OCI-LY1 (cell line): ENCODE data around the gene CACHD1.

Experiments
- H2AFZ ChIP-seq: fragments of 200-600 bp; sonication (generic), shearing (Covaris generic); 2 replicates; pipeline ENCODE4 v1.6.0; 2014; ENCODE audit warnings: antibody characterized with exemption, mild to moderate bottlenecking, low read length
- H3F3A ChIP-seq: fragments of 200-600 bp; sonication (generic), shearing (Covaris generic); 2 replicates; pipeline ENCODE4 v1.6.0; 2014; ENCODE audit warnings: mild to moderate bottlenecking, antibody characterized with exemption, low read length, moderate library complexity; ENCODE audit not compliant: insufficient read depth
- H3K27ac ChIP-seq: fragments of 200-600 bp; sonication (generic); 2 replicates; pipeline ENCODE4 v1.5.1; 2014; ENCODE audit warnings: low read length, mixed run types, mild to moderate bottlenecking, low read depth; ENCODE audit not compliant: poor library complexity, severe bottlenecking
- H3K27me3 ChIP-seq: fragments of 200-600 bp; sonication (generic); 2 replicates; pipeline ENCODE4 v1.6.0; 2014; ENCODE audit warnings: antibody characterized with exemption, mild to moderate bottlenecking, low read length, moderate library complexity; ENCODE audit not compliant: insufficient read depth
- H3K36me3 ChIP-seq: fragments of 200-600 bp; sonication (generic); 2 replicates; pipeline ENCODE4 v1.6.1; 2014; ENCODE audit warnings: mild to moderate bottlenecking, antibody characterized with exemption, low read length, moderate library complexity, mixed read lengths; ENCODE audit not compliant: insufficient read depth
- H3K4me1 ChIP-seq: fragments of 200-600 bp; sonication (generic); 2 replicates; pipeline ENCODE4 v1.5.1; 2014; ENCODE audit warnings: mild to moderate bottlenecking, low read length, moderate library complexity; ENCODE audit not compliant: insufficient read depth, severe bottlenecking
- H3K4me2 ChIP-seq: fragments of 200-600 bp; sonication (generic), shearing (Covaris generic); 2 replicates; pipeline ENCODE4 v1.6.1; 2014; ENCODE audit warnings: low read length
- H3K4me3 ChIP-seq: fragments of 200-600 bp; sonication (generic); 2 replicates; pipeline ENCODE4 v1.5.1; 2014; ENCODE audit warnings: low read length, low read depth, mild to moderate bottlenecking, mixed read lengths; ENCODE audit not compliant: poor library complexity, severe bottlenecking
- H3K79me2 ChIP-seq: fragments of 200-600 bp; shearing (Covaris generic); 2 replicates; pipeline ENCODE4 v1.6.1; 2016; ENCODE audit warnings: mixed run types, low read length, mixed read lengths; ENCODE audit not compliant: insufficient read depth
- H3K9ac ChIP-seq: fragments of 200-600 bp; sonication (generic), shearing (Covaris generic); 2 replicates; pipeline ENCODE4 v1.6.1; 2014; ENCODE audit warnings: mild to moderate bottlenecking, low read length, mixed read lengths
- H3K9me2 ChIP-seq: fragments of 200-600 bp; sonication (generic), shearing (Covaris generic); 2 replicates; pipeline ENCODE4 v1.6.1; 2014; ENCODE audit warnings: low read depth, mild to moderate bottlenecking, low read length, mixed read lengths
- H3K9me3 ChIP-seq: fragments of 200-600 bp; shearing (Covaris generic); 2 replicates; pipeline ENCODE4 v1.6.1; 2014; ENCODE audit warnings: low read length, mixed read lengths
- H4K20me1 ChIP-seq: fragments of 200-600 bp; sonication (generic), shearing (Covaris generic); 2 replicates; pipeline ENCODE4 v1.6.0; 2016; ENCODE audit warnings: mild to moderate bottlenecking, low read length; ENCODE audit not compliant: insufficient read depth
- CTCF ChIP-seq: fragments of 200-600 bp; sonication (generic), shearing (Covaris generic); IDR thresholded peaks from 2 replicates; pipeline ENCODE4 v1.5.1; 2017; ENCODE audit warnings: mild to moderate bottlenecking, antibody characterized with exemption, low read length, moderate library complexity, mixed read lengths
- EZH2 ChIP-seq: fragments of 200-600 bp; sonication (generic), shearing (Covaris generic); IDR thresholded peaks from 2 replicates; pipeline ENCODE4 v1.8.0; 2017; ENCODE audit warnings: borderline replicate concordance, mixed run types, mild to moderate bottlenecking, antibody characterized with exemption, low read length, moderate library complexity, mixed read lengths

CACHD1 gene

GRCh38 chr1:64550510-64550909, 80.6 kb downstream of the CACHD1 start:
- Histone ChIP-seq H3K79me2 (no peaks in the 10 kb centered on the region), H4K20me1 (no peaks in the 10 kb centered on the region), H3K9me2 (no peaks in the 10 kb centered on the region), H3K9me3 (no peaks in the 10 kb centered on the region), H3F3A (no peaks in the 10 kb centered on the region), H3K27me3 (no peaks in the 10 kb centered on the region), H3K9ac (no peak overlapping the region), H3K4me3 (no peak overlapping the region), H3K27ac (no peak overlapping the region), H3K4me1 (no peaks in the 10 kb centered on the region), H3K4me2 (no peak overlapping the region), H2AFZ (no peak overlapping the region), H3K36me3 (no peaks in the 10 kb centered on the region)
- no peak for TF ChIP-seq CTCF
- TF ChIP-seq EZH2: no peak

GRCh38 chr1:64550946-64551605, 81.1 kb downstream of the CACHD1 start:
- TF ChIP-seq CTCF: no peak
- TF ChIP-seq EZH2: no peak
- Histone ChIP-seq H3K4me3 (no peak overlapping the region), H3K9ac (no peak overlapping the region), H3K79me2 (no peaks in the 10 kb centered on the region), H4K20me1 (no peaks in the 10 kb centered on the region), H3K4me1 (no peaks in the 10 kb centered on the region), H3K4me2 (no peak overlapping the region), H2AFZ (no peak overlapping the region), H3F3A (no peaks in the 10 kb centered on the region), H3K9me3 (no peaks in the 10 kb centered on the region), H3K36me3 (no peaks in the 10 kb centered on the region), H3K9me2 (no peaks in the 10 kb centered on the region), H3K27ac (no peak overlapping the region), H3K27me3 (no peaks in the 10 kb centered on the region)

- no peak overlapping the region for H3K4me2 ChIP-seq
- no peak overlapping the region for H3K27ac ChIP-seq
- no peaks in the 10 kb centered on the region for H3K27me3 ChIP-seq
- H3K79me2 ChIP-seq: no peaks in the 10 kb centered on the region
- no peaks in the 10 kb centered on the region for H4K20me1 ChIP-seq
- no peaks in the 10 kb centered on the region for H3K9me2 ChIP-seq
- no peak overlapping the region for H3K9ac ChIP-seq
- H3K9me3 ChIP-seq: no peaks in the 10 kb centered on the region
- H3K4me1 ChIP-seq: no peaks in the 10 kb centered on the region
- no peaks in the 10 kb centered on the region for H3F3A ChIP-seq
- no peaks in the 10 kb centered on the region for H3K36me3 ChIP-seq
- no peak overlapping the region for H3K4me3 ChIP-seq
- TF ChIP-seq CTCF (no peak; the same call in 1 of the 2 replicates), EZH2 (no peak)
- no peak overlapping the region for H2AFZ ChIP-seq
Measured at GRCh38 chr1:64553285-64553684, 83.4 kb downstream of the CACHD1 start.
